ENCODE results near the gene CASK. TPM values are rescaled to one million over a fixed set of nuclear protein-coding genes. Genes with fewer than 3 reads are reported as not detected.

The CASK gene
- total RNA-seq, 1 donor from 2014 or later: 41.0 TPM

DNA sequence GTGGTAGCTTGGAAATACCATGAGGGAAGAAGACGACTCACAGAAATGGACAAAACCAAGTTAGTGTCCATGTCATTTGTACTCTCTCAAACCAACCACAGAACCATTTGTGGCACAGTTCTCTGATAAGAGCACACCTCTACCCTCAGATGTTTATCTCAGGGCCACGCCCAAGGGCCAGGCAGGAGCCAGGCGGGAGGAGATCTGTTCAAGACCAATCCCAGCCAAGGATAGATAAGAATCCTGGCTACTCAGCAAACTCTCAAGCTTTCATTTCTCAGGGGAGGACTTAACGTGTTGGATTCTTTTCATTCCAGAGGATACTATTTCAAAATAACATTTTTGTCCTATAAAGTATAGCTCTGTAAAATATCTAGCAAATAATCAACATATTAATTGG, 381.2 kb downstream of the CASK start:
- TF ChIP-seq, protein P1, sequence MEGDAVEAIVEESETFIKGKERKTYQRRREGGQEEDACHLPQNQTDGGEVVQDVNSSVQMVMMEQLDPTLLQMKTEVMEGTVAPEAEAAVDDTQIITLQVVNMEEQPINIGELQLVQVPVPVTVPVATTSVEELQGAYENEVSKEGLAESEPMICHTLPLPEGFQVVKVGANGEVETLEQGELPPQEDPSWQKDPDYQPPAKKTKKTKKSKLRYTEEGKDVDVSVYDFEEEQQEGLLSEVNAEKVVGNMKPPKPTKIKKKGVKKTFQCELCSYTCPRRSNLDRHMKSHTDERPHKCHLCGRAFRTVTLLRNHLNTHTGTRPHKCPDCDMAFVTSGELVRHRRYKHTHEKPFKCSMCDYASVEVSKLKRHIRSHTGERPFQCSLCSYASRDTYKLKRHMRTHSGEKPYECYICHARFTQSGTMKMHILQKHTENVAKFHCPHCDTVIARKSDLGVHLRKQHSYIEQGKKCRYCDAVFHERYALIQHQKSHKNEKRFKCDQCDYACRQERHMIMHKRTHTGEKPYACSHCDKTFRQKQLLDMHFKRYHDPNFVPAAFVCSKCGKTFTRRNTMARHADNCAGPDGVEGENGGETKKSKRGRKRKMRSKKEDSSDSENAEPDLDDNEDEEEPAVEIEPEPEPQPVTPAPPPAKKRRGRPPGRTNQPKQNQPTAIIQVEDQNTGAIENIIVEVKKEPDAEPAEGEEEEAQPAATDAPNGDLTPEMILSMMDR (IDR thresholded peaks at IDR 0.05): no peak
- TF ChIP-seq POLR2A (IDR thresholded peaks at IDR 0.05) (no peak), POLR2AphosphoS5 (IDR thresholded peaks at IDR 0.05; ENCODE audit: insufficient read depth in 1 of 2, low read depth in 1 of 2) (no peak)
- H3K4me3 ChIP-seq: no peak overlapping the region
- intact Hi-C loops (cut with DNase I): no loop called here
- H3K27ac ChIP-seq: no peak overlapping the region
- no peaks in the 10 kb centered on the region for H3K27me3 ChIP-seq
- no peaks in the 10 kb centered on the region for H3K36me3 ChIP-seq
- H3K4me1 ChIP-seq: no peaks in the 10 kb centered on the region
- no peaks in the 10 kb centered on the region for H3K9me3 ChIP-seq
- no peak for DNase-seq (ENCODE audit: extremely low spot score in 2 of 2)

DNA sequence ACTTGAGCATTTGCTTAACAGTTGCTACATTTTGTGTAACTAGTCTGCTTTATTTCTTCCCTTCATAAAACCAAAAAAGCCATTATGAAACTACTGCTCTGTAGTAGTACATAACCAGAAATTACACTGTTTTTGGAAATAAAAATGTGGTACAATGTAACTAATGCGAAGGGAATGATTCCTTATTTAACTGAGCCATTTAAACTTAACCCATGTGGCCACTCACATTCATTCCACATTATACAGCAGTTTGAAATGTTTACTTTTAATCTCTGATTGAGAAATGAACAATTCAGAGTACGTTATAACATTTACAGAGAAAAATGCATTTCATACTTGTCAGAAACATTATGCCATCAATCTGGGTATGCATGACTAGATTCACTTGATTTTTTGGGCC, 382.0 kb downstream of the CASK start:
- Histone ChIP-seq H3K27me3 (no peaks in the 10 kb centered on the region), H3K9me3 (no peaks in the 10 kb centered on the region), H3K36me3 (no peaks in the 10 kb centered on the region), H3K27ac (no peak overlapping the region), H3K4me1 (no peaks in the 10 kb centered on the region), H3K4me3 (no peak overlapping the region)
- DNase-seq (ENCODE audit: extremely low spot score in 2 of 2): no peak
- TF ChIP-seq, protein P1 (IDR thresholded peaks at IDR 0.05): no peak
- no peak for TF ChIP-seq POLR2AphosphoS5 (IDR thresholded peaks at IDR 0.05; ENCODE audit: insufficient read depth in 1 of 2, low read depth in 1 of 2)
- TF ChIP-seq POLR2A (IDR thresholded peaks at IDR 0.05): no peak
- intact Hi-C loops (cut with DNase I): no loop called here

DNA sequence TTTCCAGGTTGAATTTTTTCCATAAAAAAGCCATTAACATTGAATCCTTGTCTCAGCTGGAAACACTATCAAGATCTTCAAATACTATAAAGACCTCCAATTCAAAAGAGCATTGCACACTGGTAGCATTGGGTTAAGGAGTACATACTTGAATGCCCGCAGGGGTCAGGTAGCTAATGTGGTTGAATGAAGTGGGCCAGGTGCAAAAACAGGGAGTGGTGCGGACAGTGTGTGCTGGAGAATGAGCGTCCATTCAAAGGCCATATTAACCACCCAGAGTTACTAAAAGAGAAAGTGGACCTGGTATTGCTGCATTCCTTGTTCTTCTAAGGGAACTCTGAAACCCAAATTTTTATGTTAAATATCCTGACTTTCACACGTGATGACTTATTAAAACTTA, 384.6 kb downstream of the CASK start:
- Histone ChIP-seq H3K27me3 (no peaks in the 10 kb centered on the region), H3K9me3 (no peaks in the 10 kb centered on the region), H3K36me3 (no peaks in the 10 kb centered on the region), H3K27ac (no peak overlapping the region), H3K4me3 (no peak overlapping the region), H3K4me1 (no peaks in the 10 kb centered on the region)
- intact Hi-C loops (cut with DNase I): no loop called here
- TF ChIP-seq POLR2A (IDR thresholded peaks at IDR 0.05) (no peak), POLR2AphosphoS5 (IDR thresholded peaks at IDR 0.05; ENCODE audit: insufficient read depth in 1 of 2, low read depth in 1 of 2) (no peak)
- TF ChIP-seq, protein P1 (IDR thresholded peaks at IDR 0.05): no peak
- DNase-seq (ENCODE audit: extremely low spot score in 2 of 2): no peak

DNA sequence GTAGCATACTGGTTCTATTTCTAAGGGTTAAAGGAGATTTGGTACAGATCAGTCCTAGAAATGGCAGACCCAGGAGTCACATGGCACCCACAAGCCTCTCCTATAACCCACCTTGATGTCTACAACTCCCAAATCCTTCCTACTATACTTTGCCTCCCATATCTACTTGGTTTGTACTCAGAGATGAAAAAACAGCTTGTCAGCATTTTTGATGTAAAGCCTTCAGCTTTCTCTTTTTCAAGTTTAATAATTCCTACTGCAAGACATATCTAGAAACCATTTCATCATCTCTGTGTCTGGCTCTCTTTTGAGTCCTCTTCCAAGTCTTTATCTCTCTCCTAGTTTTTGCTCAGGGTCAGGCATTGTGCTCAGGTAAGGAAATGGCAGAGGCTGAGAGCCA, 393.3 kb downstream of the CASK start:
- Histone ChIP-seq H3K9me3 (no peaks in the 10 kb centered on the region), H3K36me3 (peaks cover 0 to 4% of the 10 kb centered on the region in 2 donors), H3K4me1 (no peaks in the 10 kb centered on the region), H3K27me3 (no peaks in the 10 kb centered on the region), H3K4me3 (no peak overlapping the region), H3K27ac (no peak overlapping the region)
- no peak for DNase-seq (ENCODE audit: extremely low spot score in 2 of 2)
- TF ChIP-seq POLR2AphosphoS5 (IDR thresholded peaks at IDR 0.05; ENCODE audit: insufficient read depth in 1 of 2, low read depth in 1 of 2): no peak
- TF ChIP-seq POLR2A (IDR thresholded peaks at IDR 0.05): no peak
- TF ChIP-seq, protein P1 (IDR thresholded peaks at IDR 0.05): no peak
- intact Hi-C loops (cut with DNase I): no loop called here

DNA sequence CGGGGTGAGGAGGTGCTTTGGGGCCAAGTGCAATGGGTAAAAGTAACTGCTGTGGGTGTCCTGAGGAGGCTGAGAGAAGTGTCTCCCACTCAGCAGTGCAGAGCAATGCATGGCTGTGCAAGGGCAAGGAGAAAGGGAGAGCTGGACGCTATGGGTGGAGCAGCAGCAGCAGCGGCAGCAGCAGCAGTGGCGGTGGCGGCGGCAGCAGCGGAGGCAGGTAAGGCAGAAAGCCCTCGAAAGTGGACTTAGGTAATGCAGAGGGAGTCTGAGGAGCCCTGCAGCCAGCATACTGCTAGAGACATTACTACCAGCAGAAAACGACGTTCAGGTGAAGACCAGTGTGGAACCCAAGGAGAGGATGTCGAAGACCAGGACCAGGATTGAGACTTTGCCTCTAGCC, 394.1 kb downstream of the CASK start:
- intact Hi-C loops (cut with DNase I): no loop called here
- DNase-seq (ENCODE audit: extremely low spot score in 2 of 2): no peak
- Histone ChIP-seq H3K27ac (no peak overlapping the region), H3K27me3 (no peaks in the 10 kb centered on the region), H3K4me1 (peaks cover 6% of the 10 kb centered on the region), H3K36me3 (peaks cover 0 to 4% of the 10 kb centered on the region in 2 donors), H3K9me3 (no peaks in the 10 kb centered on the region), H3K4me3 (no peak overlapping the region)
- TF ChIP-seq POLR2A (IDR thresholded peaks at IDR 0.05): no peak
- TF ChIP-seq POLR2AphosphoS5 (IDR thresholded peaks at IDR 0.05; ENCODE audit: insufficient read depth in 1 of 2, low read depth in 1 of 2): no peak
- TF ChIP-seq, protein P1 (IDR thresholded peaks at IDR 0.05): no peak
